HepG2 (cell line): ENCODE measurements around the gene MYO16. TPM values are rescaled to one million over a fixed set of nuclear protein-coding genes. Genes with fewer than 3 reads are reported as not detected.

Source experiments
- SP140L ChIP-seq: sonication (generic); formaldehyde crosslinking; IDR thresholded peaks from 2 replicates; pipeline ENCODE4 v1.4.0; 2020; ENCODE audit warnings: missing genetic modification reagents, borderline replicate concordance
- TEAD3 ChIP-seq: optimal IDR thresholded peaks from 2 replicates; pipeline ENCODE3; 2016; ENCODE audit warnings: borderline replicate concordance
- ZKSCAN8 ChIP-seq: IDR thresholded peaks from 2 replicates; pipeline ENCODE4 v1.6.1; 2016; ENCODE audit warnings: borderline replicate concordance, missing genetic modification reagents, missing compliant biosample characterization
- ZNF503 ChIP-seq: sonication (generic); formaldehyde crosslinking; IDR thresholded peaks from 2 replicates; pipeline ENCODE4 v1.4.0; 2020; ENCODE audit warnings: missing genetic modification reagents
- ZNF768 ChIP-seq: sonication (generic); formaldehyde crosslinking; IDR thresholded peaks from 2 replicates; pipeline ENCODE4 v1.4.0; 2020; ENCODE audit warnings: missing genetic modification reagents
- ZNF83 ChIP-seq: sonication (generic); formaldehyde crosslinking; IDR thresholded peaks from 2 replicates; pipeline ENCODE4 v1.4.0; 2020; ENCODE audit warnings: missing genetic modification reagents, mild to moderate bottlenecking, borderline replicate concordance
- polyA plus RNA-seq, 8 experiments: library from polyadenylated mRNA; depleted of rRNA in 3 of 8; stranded (reverse) in 7 of 8; unstranded in 1 of 8; fragments of >200 nt; fragmentation: Illumina TruSeq in 4 of 8; extraction: Trizol in 4 of 8; gene quantifications; 2 replicates each; pipeline versions ENCODE4 v1.2.1 to v1.2.3, GENCODE V29; 2011 to 2016; ENCODE audit warnings: low read depth in 4 of 8, missing spikeins in 1 of 8, mixed read lengths in 1 of 8; ENCODE audit not compliant: insufficient read depth in 1 of 8
- total RNA-seq, 5 experiments: library from RNA; depleted of rRNA; stranded (reverse); fragments of >200 nt; fragmentation: Illumina TruSeq; extraction: Trizol; gene quantifications; 2 replicates each; pipeline ENCODE4 v1.2.3, GENCODE V29; 2016; ENCODE audit warnings: low read depth in 1 of 5
- TF ChIP-seq, protein P1 (sequence below), 2 experiments: fragments of 450-650 bp in 1 of 2; sonication (generic) in 1 of 2; formaldehyde crosslinking in 1 of 2; IDR thresholded peaks; 2 replicates each; pipeline versions ENCODE4 v1.6.1 to v1.8.0; 2016 to 2022; ENCODE audit warnings: antibody characterized with exemption in 1 of 2, mild to moderate bottlenecking in 1 of 2, missing genetic modification reagents in 1 of 2

The MYO16 gene
- total and polyA plus RNA-seq, 2 of the 13 experiments (the other 11 are each of a cell fraction or from before 2014, with no cell fraction given) = not detected

- TF ChIP-seq, protein P1, sequence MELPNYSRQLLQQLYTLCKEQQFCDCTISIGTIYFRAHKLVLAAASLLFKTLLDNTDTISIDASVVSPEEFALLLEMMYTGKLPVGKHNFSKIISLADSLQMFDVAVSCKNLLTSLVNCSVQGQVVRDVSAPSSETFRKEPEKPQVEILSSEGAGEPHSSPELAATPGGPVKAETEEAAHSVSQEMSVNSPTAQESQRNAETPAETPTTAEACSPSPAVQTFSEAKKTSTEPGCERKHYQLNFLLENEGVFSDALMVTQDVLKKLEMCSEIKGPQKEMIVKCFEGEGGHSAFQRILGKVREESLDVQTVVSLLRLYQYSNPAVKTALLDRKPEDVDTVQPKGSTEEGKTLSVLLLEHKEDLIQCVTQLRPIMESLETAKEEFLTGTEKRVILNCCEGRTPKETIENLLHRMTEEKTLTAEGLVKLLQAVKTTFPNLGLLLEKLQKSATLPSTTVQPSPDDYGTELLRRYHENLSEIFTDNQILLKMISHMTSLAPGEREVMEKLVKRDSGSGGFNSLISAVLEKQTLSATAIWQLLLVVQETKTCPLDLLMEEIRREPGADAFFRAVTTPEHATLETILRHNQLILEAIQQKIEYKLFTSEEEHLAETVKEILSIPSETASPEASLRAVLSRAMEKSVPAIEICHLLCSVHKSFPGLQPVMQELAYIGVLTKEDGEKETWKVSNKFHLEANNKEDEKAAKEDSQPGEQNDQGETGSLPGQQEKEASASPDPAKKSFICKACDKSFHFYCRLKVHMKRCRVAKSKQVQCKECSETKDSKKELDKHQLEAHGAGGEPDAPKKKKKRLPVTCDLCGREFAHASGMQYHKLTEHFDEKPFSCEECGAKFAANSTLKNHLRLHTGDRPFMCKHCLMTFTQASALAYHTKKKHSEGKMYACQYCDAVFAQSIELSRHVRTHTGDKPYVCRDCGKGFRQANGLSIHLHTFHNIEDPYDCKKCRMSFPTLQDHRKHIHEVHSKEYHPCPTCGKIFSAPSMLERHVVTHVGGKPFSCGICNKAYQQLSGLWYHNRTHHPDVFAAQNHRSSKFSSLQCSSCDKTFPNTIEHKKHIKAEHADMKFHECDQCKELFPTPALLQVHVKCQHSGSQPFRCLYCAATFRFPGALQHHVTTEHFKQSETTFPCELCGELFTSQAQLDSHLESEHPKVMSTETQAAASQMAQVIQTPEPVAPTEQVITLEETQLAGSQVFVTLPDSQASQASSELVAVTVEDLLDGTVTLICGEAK (IDR thresholded peaks at IDR 0.05) = no peak
- TF ChIP-seq, protein P1 (CRISPR knock-in tag; IDR thresholded peaks at IDR 0.05) = no peak
- TF ChIP-seq TEAD3 (CRISPR knock-in tag) (no peak), ZKSCAN8 (CRISPR knock-in tag) (no peak), ZNF503 (no peak), ZNF768 (CRISPR knock-in tag) (no peak), SP140L (CRISPR knock-in tag) (no peak), ZNF83 (no peak)
Measured at GRCh38 chr13:108629181-108629752, at the start of gene MYO16 (continued).
